ENCODE data around the gene CBLN3.

DNA sequence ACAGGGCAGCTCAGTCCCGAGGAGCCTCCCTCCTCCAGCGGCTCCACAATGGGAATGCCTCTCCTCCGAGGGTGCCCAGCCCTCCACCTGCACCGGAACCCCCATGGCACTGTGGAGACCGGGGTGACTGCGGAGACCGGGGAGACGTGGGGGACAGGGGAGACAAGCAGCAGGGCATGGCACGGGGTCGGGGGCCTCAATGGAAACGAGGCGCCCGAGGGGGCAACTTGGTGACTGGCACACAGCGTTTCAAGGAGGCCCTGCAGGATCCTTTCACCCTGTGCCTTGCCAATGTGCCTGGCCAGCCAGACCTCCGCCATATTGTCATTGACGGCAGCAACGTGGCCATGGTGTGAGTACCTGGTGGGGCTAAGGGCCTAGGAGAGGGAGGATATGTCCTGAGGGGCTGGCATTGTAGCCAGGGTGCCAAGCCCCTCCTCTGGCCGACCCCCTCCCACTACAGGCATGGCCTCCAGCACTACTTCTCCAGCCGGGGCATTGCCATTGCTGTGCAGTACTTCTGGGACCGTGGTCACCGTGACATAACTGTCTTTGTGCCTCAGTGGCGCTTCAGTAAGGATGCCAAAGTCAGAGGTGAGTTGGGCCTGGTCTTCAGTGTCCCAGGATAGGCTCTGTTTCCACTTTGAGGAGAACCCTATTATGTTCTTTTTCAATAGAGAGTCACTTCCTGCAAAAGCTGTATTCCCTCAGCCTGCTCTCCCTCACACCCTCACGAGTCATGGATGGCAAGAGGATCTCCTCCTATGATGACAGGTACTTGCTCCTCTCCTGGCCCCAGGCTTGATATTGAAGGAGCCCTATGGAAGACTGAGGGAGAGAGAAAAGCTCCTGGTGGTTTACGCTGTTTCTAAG, 3.0 kb upstream of the CBLN3 start:
- TF ChIP-seq, protein P1, sequence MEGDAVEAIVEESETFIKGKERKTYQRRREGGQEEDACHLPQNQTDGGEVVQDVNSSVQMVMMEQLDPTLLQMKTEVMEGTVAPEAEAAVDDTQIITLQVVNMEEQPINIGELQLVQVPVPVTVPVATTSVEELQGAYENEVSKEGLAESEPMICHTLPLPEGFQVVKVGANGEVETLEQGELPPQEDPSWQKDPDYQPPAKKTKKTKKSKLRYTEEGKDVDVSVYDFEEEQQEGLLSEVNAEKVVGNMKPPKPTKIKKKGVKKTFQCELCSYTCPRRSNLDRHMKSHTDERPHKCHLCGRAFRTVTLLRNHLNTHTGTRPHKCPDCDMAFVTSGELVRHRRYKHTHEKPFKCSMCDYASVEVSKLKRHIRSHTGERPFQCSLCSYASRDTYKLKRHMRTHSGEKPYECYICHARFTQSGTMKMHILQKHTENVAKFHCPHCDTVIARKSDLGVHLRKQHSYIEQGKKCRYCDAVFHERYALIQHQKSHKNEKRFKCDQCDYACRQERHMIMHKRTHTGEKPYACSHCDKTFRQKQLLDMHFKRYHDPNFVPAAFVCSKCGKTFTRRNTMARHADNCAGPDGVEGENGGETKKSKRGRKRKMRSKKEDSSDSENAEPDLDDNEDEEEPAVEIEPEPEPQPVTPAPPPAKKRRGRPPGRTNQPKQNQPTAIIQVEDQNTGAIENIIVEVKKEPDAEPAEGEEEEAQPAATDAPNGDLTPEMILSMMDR (conservative IDR thresholded peaks at IDR 0.05; ENCODE audit: low read length) = no peak
- TF ChIP-seq EZH2phosphoT487 (IDR thresholded peaks at IDR 0.05; ENCODE audit: borderline replicate concordance, low read depth, low read length) = no peak

Measured in OCI-LY7 (cell line).